BLaER1 (cell line): ENCODE data around the gene ZSCAN18.

Experiments used
- H3K27ac ChIP-seq: shearing (Covaris generic); formaldehyde crosslinking; 2 replicates; pipeline ENCODE4 v1.8.1; 2022
- H3K27me3 ChIP-seq: shearing (Covaris generic); formaldehyde crosslinking; 2 replicates; pipeline ENCODE4 v1.8.1; 2022
- H3K36me3 ChIP-seq: shearing (Covaris generic); formaldehyde crosslinking; 2 replicates; pipeline ENCODE4 v1.8.1; 2022
- H3K4me1 ChIP-seq: shearing (Covaris generic); formaldehyde crosslinking; 2 replicates; pipeline ENCODE4 v1.8.1; 2022
- H3K4me2 ChIP-seq: shearing (Covaris generic); formaldehyde crosslinking; 2 replicates; pipeline ENCODE4 v1.8.1; 2022
- H3K4me3 ChIP-seq: shearing (Covaris generic); formaldehyde crosslinking; 2 replicates; pipeline ENCODE4 v1.8.1; 2022
- H3K9ac ChIP-seq: shearing (Covaris generic); formaldehyde crosslinking; 2 replicates; pipeline ENCODE4 v1.8.1; 2022
- H3K9me3 ChIP-seq: shearing (Covaris generic); formaldehyde crosslinking; 2 replicates; pipeline ENCODE4 v1.8.1; 2022
- H4K20me1 ChIP-seq: shearing (Covaris generic); formaldehyde crosslinking; 2 replicates; pipeline ENCODE4 v1.8.1; 2022
- Cebpa-rat ChIP-seq: shearing (Covaris generic); IDR thresholded peaks from 2 replicates; pipeline ENCODE4 v1.8.1; 2022

The ZSCAN18 gene

DNA sequence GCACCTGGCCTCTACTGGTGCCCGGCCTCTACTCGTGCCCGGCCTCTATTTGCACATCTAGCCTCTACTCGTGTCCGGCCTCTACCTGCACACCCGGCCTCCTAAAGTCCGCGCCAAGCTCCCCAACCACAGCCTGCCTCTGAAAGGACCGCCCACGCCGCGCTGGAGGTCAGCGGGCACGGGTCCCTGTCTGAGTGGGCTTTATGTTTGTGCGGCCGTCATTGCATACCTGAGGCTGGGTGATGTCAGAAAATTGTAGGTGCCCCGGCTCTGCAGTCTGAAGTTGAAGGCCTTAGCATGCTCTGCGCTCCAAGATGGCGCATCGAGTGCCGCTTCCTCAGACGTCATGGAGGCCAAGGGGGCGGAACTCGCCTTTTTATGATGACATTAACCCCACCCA is 37.8 kb downstream of the ZSCAN18 start:
- Histone ChIP-seq H3K4me2 (peak overlapping the region; percentile 75), H3K36me3 (peaks cover 49% of the 10 kb centered on the region), H3K27me3 (no peaks in the 10 kb centered on the region), H3K27ac (peak overlapping the region; percentile 92; the same call in 1 of the 2 replicates), H3K4me1 (peaks cover 20% of the 10 kb centered on the region), H4K20me1 (no peaks in the 10 kb centered on the region), H3K4me3 (peak overlapping the region; percentile 68), H3K9ac (no peak overlapping the region), H3K9me3 (peaks cover 91% of the 10 kb centered on the region)
- no peak for TF ChIP-seq Cebpa-rat

DNA sequence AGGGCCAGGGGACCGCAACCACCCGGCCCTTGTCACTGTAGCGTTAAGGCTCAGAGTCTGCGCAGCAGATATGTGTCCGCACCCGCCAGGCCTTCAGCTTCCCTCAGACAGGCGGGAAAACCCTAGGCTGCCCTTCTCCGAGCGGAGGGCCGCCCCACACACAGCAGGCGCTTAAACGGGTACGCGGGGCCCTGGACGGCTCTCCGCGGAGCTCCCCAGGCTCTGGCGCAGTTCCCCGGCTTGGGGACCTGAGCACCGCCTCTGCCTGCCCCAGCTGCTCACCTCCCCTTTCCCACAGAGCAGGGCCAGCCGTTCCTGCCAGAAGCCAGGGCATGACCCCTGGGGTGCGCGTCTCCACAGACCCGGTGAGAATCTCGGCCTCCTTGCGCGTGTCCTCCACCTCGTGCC is 38.4 kb downstream of the ZSCAN18 start:
- no peak for TF ChIP-seq Cebpa-rat

DNA sequence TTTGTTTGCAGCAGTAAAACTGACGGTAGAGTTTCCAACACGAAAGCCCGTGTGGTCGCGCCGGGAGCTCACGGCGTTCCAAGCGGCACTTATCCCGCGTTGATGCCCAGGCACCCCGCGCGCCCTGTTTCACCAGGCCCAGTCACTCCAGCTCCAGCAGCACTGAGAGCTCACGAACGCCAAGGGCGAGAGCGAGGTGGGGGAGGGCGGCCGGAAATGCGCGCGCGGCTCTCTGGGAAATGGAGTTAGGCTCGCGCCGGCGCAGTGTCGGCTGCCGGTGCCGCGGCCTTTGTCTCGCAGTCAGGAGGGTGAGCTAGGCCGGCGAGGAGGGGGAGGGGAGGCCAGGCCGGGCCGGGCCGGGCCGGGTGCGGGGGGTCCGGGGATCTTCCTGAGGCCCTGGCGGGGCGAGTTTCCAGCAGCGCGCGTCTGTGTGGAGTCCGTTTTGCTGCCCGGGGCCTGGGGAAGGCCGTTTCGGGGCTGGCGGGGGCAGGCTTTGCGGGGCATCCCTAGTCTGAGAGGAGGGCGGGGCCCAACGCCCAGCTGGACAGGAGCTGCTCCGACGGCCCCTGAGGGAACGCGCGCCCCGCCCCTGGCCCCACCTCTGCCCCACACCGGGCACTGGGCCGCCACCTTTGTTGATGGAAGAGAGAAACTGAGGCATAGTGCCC is 38.9 kb downstream of the ZSCAN18 start, which contains the start of gene ZNF135:
ZNF135 (plus strand) TSS at position 280 of the 668 bp plus-strand sequence. CDS start 721 bp downstream, outside the sequence.
- Histone ChIP-seq H3K9ac (peak within 1 kb of the TSS; percentile 85), H3K4me1 (peaks cover 20% of the 10 kb centered on the region), H3K36me3 (peaks cover 38% of the 10 kb centered on the region), H3K9me3 (peaks cover 90% of the 10 kb centered on the region), H3K27ac (peak within 1 kb of the TSS; percentile 92), H3K4me2 (peak within 1 kb of the TSS; percentile 75), H3K4me3 (peak within 1 kb of the TSS; percentile 68), H4K20me1 (no peaks in the 10 kb centered on the region), H3K27me3 (no peaks in the 10 kb centered on the region)
- TF ChIP-seq Cebpa-rat = no peak

More for the DNA sequence above, 38.4 kb downstream of the ZSCAN18 start:
- Histone ChIP-seq H3K27me3 (no peaks in the 10 kb centered on the region), H3K4me3 (peak overlapping the region; percentile 68), H3K9ac (peak overlapping the region; percentile 85), H3K27ac (peak overlapping the region; percentile 92), H3K4me1 (peaks cover 20% of the 10 kb centered on the region), H3K36me3 (peaks cover 44% of the 10 kb centered on the region), H4K20me1 (no peaks in the 10 kb centered on the region), H3K9me3 (peaks cover 91% of the 10 kb centered on the region), H3K4me2 (peak overlapping the region; percentile 75)

DNA sequence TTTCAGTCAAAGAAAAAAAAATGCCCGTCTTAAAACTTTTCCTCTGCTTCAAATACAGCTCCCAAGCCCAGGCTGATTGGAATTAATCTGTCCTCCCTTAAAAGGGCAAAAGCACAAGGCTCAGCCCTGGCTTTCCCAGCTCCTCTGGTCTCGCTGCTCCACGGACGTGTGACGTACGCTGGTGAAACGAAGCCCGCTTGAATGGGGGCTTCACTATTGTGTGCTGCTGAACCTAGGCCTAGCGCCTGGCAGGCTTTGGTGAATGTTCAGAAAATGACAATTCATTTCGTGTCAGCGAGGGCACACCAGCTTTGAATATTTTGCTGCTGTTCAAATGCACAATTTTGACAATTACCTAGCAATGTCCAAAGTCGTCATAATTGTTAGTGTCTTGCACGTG is 39.6 kb downstream of the ZSCAN18 start:
- H3K9me3 ChIP-seq = peaks cover 90% of the 10 kb centered on the region
- no peaks in the 10 kb centered on the region for H3K27me3 ChIP-seq
- H3K4me3 ChIP-seq = peak overlapping the region; percentile 68
- peaks cover 20% of the 10 kb centered on the region for H3K4me1 ChIP-seq
- peak overlapping the region; percentile 85 for H3K9ac ChIP-seq
- peak overlapping the region; percentile 92 for H3K27ac ChIP-seq
- peak overlapping the region; percentile 75 for H3K4me2 ChIP-seq
- no peaks in the 10 kb centered on the region for H4K20me1 ChIP-seq
- no peak for TF ChIP-seq Cebpa-rat
- H3K36me3 ChIP-seq = peaks cover 32% of the 10 kb centered on the region

DNA sequence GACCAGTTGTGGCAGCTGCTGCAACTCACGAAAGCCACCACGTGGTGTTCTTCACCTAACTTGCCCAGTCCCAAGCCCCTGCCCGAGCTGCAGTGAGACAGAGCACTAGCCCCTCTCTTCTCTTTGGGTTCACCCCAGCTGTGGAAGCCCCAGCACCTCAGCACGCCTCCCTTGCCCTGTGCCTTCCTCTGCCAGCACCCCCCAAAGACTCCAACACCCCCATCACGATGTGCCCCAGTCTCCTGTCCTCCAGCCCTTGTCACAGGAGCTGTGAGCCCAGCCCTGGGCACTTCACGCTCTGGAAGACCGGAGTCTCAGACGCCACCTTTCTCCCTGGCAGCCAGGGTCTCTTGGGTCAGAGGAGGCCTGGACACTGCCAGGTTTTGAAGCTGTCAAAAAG is 41.2 kb downstream of the ZSCAN18 start:
- TF ChIP-seq Cebpa-rat = no peak
- Histone ChIP-seq H3K4me1 (peaks cover 20% of the 10 kb centered on the region), H3K4me3 (no peak overlapping the region), H3K4me2 (no peak overlapping the region), H3K27ac (no peak overlapping the region), H3K36me3 (peaks cover 16% of the 10 kb centered on the region), H3K27me3 (no peaks in the 10 kb centered on the region), H3K9ac (no peak overlapping the region), H4K20me1 (no peaks in the 10 kb centered on the region), H3K9me3 (peaks cover 90% of the 10 kb centered on the region)

DNA sequence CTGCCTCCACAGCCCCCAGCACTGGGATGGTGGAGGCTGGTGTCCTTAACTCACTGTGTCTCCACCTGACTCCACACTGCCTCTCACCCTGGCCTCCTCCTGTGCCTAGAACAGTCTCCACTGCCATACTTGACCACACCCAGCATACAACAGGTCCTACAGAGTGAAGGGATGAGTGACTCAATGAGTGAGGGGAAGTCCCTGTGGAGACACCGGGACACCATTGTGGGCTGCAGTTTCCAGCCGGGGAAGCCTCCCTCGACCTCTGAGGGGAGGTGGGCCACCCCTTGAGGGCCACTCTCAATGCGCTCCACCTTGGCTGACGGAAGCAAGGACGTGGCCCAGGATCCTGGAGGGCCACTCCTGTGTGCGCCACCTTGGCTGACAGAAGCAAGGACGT is 41.8 kb downstream of the ZSCAN18 start:
- peaks cover 20% of the 10 kb centered on the region for H3K4me1 ChIP-seq

DNA sequence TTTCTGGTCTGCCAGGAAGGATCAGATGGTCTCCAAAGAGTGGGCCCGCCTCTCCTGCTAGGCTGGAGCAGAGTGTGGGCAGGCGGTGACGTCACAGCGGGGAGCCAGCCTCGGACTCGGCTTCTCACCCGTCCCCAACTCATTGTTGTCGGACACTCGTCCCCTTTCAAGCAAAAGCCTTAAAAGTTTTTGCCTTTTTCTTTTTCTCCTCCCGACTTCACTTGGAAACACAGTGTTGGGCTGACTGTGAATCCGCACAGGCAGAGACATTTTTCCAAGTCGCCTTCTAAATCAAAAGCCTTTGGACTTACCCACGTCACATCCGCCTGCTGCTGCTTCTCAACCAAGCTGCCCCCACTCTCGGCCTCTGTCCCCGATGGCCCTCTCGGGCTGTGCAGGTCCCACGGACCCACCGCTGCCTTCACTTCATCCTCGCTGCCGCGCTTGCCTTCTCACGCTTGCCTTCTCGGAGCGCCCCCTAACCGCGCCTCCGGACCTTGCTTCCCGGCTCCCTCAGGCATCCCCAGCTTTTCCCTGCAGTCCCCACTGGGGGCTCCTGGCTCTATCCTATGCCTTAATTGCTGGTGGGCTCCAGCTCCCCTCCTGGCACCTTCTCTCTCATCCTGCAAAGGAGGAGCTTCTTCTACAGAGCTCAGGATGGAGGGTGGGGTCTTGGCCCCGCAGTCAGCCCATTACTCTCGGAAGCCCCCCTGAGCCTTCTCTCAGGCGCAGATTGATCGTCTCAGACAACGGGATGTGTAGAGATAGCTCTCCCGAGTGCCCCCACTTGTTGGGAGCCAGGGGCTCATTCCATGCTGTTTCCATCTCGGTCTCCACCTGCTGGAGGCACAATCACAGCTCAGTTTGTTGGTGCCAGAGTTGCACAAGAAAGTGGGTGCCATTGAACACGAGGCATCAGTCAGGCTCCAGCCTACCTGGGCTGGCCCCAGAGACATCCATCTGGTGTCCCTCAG is 42.8 kb downstream of the ZSCAN18 start:
- H3K4me3 ChIP-seq = peak overlapping the region; percentile 55
- no peaks in the 10 kb centered on the region for H4K20me1 ChIP-seq
- H3K4me2 ChIP-seq = peak overlapping the region; percentile 36
- H3K4me1 ChIP-seq = peaks cover 15% of the 10 kb centered on the region
- peaks cover 91% of the 10 kb centered on the region for H3K9me3 ChIP-seq
- no peak for TF ChIP-seq Cebpa-rat
- 0 out of 2 replicates have a peak overlapping the region, but pooled peaks have one; percentile 3 for H3K9ac ChIP-seq
- peaks cover 2% of the 10 kb centered on the region; the same call in 1 of the 2 replicates for H3K36me3 ChIP-seq
- H3K27ac ChIP-seq = no peak overlapping the region
- H3K27me3 ChIP-seq = no peaks in the 10 kb centered on the region

More for the DNA sequence above, 41.8 kb downstream of the ZSCAN18 start:
- H3K27ac ChIP-seq = no peak overlapping the region
- H4K20me1 ChIP-seq = no peaks in the 10 kb centered on the region
- no peak overlapping the region for H3K4me2 ChIP-seq
- peaks cover 90% of the 10 kb centered on the region for H3K9me3 ChIP-seq
- H3K9ac ChIP-seq = no peak overlapping the region
- H3K4me3 ChIP-seq = no peak overlapping the region
- TF ChIP-seq Cebpa-rat = no peak
- no peaks in the 10 kb centered on the region for H3K27me3 ChIP-seq
- peaks cover 10% of the 10 kb centered on the region for H3K36me3 ChIP-seq

DNA sequence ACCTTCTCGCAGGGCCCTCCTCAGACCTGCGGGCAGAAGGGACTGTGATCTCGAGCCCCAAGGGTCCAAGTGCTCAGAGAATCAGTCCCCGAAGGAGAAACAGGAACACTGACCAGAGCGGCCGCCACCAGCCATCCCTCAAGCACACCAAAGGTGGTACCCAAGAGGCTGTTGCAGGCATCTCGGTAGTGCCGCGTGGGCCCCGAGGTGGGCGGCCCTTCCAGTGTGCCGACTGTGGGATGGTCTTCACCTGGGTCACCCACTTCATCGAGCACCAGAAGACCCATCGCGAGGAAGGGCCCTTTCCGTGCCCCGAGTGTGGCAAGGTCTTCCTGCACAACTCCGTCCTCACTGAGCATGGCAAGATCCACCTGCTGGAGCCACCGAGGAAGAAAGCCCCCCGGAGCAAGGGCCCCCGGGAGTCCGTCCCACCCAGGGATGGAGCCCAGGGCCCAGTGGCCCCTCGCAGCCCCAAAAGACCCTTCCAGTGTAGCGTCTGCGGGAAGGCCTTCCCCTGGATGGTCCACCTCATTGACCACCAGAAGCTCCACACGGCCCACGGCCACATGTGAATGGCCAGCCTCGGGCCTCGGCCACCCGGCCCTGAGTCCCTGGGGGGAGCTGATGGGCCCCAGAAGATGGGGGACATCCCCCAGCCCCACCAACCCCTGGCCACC is 44.4 kb downstream of the ZSCAN18 start:
- no peak overlapping the region for H3K27ac ChIP-seq
- H3K4me2 ChIP-seq = no peak overlapping the region
- H3K4me3 ChIP-seq = no peak overlapping the region
- no peak overlapping the region for H3K9ac ChIP-seq
- H4K20me1 ChIP-seq = no peaks in the 10 kb centered on the region
- no peak for TF ChIP-seq Cebpa-rat
- no peaks in the 10 kb centered on the region for H3K36me3 ChIP-seq
- no peaks in the 10 kb centered on the region for H3K27me3 ChIP-seq
- H3K9me3 ChIP-seq = peaks cover 97% of the 10 kb centered on the region
- H3K4me1 ChIP-seq = peaks cover 5% of the 10 kb centered on the region

DNA sequence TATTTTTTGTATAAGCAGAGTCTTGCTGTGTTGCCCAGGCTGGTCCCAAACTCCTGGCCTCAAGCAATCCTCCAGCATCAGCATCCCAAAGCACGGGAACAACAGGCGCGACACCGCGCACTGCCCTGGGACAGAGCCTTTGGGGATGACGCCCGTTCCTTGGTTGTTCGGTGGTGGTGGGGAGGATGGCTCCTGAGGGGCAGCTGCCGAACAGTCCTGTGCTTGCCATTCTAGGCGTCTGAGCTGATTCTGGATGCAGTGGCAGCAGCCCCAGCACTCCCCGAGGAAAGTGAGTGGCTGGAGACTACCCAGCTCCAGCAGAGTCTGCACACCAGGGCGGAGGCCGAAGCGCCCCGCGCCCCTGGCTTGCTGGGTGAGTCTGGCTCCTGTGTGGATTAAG is 45.8 kb downstream of the ZSCAN18 start:
- no peak overlapping the region for H3K27ac ChIP-seq
- TF ChIP-seq Cebpa-rat = no peak
- peaks cover 98% of the 10 kb centered on the region for H3K9me3 ChIP-seq
- H3K4me1 ChIP-seq = peaks cover 6% of the 10 kb centered on the region
- no peaks in the 10 kb centered on the region for H3K36me3 ChIP-seq
- no peaks in the 10 kb centered on the region for H4K20me1 ChIP-seq
- H3K9ac ChIP-seq = no peak overlapping the region
- H3K4me2 ChIP-seq = no peak overlapping the region
- H3K27me3 ChIP-seq = no peaks in the 10 kb centered on the region
- no peak overlapping the region for H3K4me3 ChIP-seq
